IPS-20b (cell line): ENCODE measurements around the gene CORO7.
"Not testable (repeated sequence)": the region's sequence is repeated elsewhere in the genome, so short reads cannot be mapped to it uniquely, and the experiment has no call there.

Source experiments
- H3K27ac ChIP-seq: one replicate; pipeline ENCODE4 v1.5.1; 2013; ENCODE audit warnings: low read length
- H3K27me3 ChIP-seq: 2 replicates; pipeline ENCODE4 v1.6.1; 2013; ENCODE audit warnings: mild to moderate bottlenecking, low read length, inconsistent platforms; ENCODE audit not compliant: insufficient read depth
- H3K36me3 ChIP-seq: 2 replicates; pipeline ENCODE4 v1.6.1; 2013; ENCODE audit warnings: low read depth, mild to moderate bottlenecking, inconsistent platforms, low read length, moderate library complexity; ENCODE audit not compliant: insufficient read depth
- H3K4me1 ChIP-seq: 2 replicates; pipeline ENCODE4 v1.6.1; 2013; ENCODE audit warnings: mild to moderate bottlenecking, control low read depth, inconsistent platforms, low read length, moderate library complexity; ENCODE audit not compliant: insufficient read depth
- H3K4me3 ChIP-seq: 2 replicates; pipeline ENCODE4 v1.5.1; 2013; ENCODE audit warnings: mild to moderate bottlenecking, low read length, inconsistent platforms
- H3K9ac ChIP-seq: 2 replicates; pipeline ENCODE4 v1.6.1; 2013; ENCODE audit warnings: low read depth, mild to moderate bottlenecking, inconsistent platforms, low read length, moderate library complexity
- H3K9me3 ChIP-seq: 2 replicates; pipeline ENCODE4 v1.6.1; 2013; ENCODE audit warnings: mild to moderate bottlenecking, low read depth, low read length, inconsistent platforms; ENCODE audit not compliant: insufficient read depth

The CORO7 gene

GRCh38 chr16:4341250-4341649 lies 75.1 kb downstream of the CORO7 start:
- H3K9ac ChIP-seq: no peak overlapping the region
- peaks cover 32% of the 10 kb centered on the region for H3K36me3 ChIP-seq
- no peaks in the 10 kb centered on the region for H3K4me1 ChIP-seq
- H3K4me3 ChIP-seq: no peak overlapping the region
- no peaks in the 10 kb centered on the region; the same call in none of the 2 replicates for H3K9me3 ChIP-seq
- H3K27ac ChIP-seq: no peak overlapping the region
- H3K27me3 ChIP-seq: no peaks in the 10 kb centered on the region

- Histone ChIP-seq H3K36me3 (peaks cover 29% of the 10 kb centered on the region), H3K4me1 (no peaks in the 10 kb centered on the region), H3K9ac (no peak overlapping the region), H3K27ac (no peak overlapping the region), H3K27me3 (no peaks in the 10 kb centered on the region), H3K4me3 (no peak overlapping the region), H3K9me3 (no peaks in the 10 kb centered on the region; the same call in none of the 2 replicates)
Measured at GRCh38 chr16:4340443-4340842, 76.0 kb downstream of the CORO7 start.

GRCh38 chr16:4339909-4340308 lies 76.5 kb downstream of the CORO7 start:
- Histone ChIP-seq H3K36me3 (peaks cover 25% of the 10 kb centered on the region), H3K27ac (no peak overlapping the region), H3K4me3 (no peak overlapping the region), H3K9ac (no peak overlapping the region), H3K27me3 (no peaks in the 10 kb centered on the region), H3K4me1 (no peaks in the 10 kb centered on the region), H3K9me3 (no peaks in the 10 kb centered on the region; the same call in 1 of the 2 replicates)

GRCh38 chr16:4339455-4339854 lies 76.9 kb downstream of the CORO7 start:
- no peaks in the 10 kb centered on the region for H3K27me3 ChIP-seq
- H3K36me3 ChIP-seq: peaks cover 23% of the 10 kb centered on the region
- no peak overlapping the region for H3K27ac ChIP-seq
- H3K9me3 ChIP-seq: no peaks in the 10 kb centered on the region
- no peak overlapping the region for H3K4me3 ChIP-seq
- no peaks in the 10 kb centered on the region for H3K4me1 ChIP-seq
- H3K9ac ChIP-seq: no peak overlapping the region

GRCh38 chr16:4338712-4339299 lies 77.6 kb downstream of the CORO7 start:
- no peaks in the 10 kb centered on the region for H3K9me3 ChIP-seq
- peaks cover 23% of the 10 kb centered on the region for H3K36me3 ChIP-seq
- H3K4me1 ChIP-seq: no peaks in the 10 kb centered on the region

GRCh38 chr16:4338125-4338582 lies 78.2 kb downstream of the CORO7 start:
- H3K27ac ChIP-seq: no peak overlapping the region
- no peaks in the 10 kb centered on the region for H3K4me1 ChIP-seq
- H3K36me3 ChIP-seq: peaks cover 23% of the 10 kb centered on the region
- H3K9ac ChIP-seq: no peak overlapping the region
- no peak overlapping the region for H3K4me3 ChIP-seq
- H3K27me3 ChIP-seq: no peaks in the 10 kb centered on the region
- H3K9me3 ChIP-seq: no peaks in the 10 kb centered on the region

More at GRCh38 chr16:4338712-4339299, 77.6 kb downstream of the CORO7 start:
- Histone ChIP-seq H3K27ac (no peak overlapping the region), H3K9ac (no peak overlapping the region), H3K4me3 (no peak overlapping the region), H3K27me3 (no peaks in the 10 kb centered on the region)

- Histone ChIP-seq H3K4me1 (no peaks in the 10 kb centered on the region), H3K27me3 (no peaks in the 10 kb centered on the region), H3K27ac (no peak overlapping the region)
Measured at GRCh38 chr16:4337540-4338088, 78.8 kb downstream of the CORO7 start.

GRCh38 chr16:4336701-4337539 lies 79.5 kb downstream of the CORO7 start:
- Histone ChIP-seq H3K9ac (no peak overlapping the region), H3K4me1 (no peaks in the 10 kb centered on the region), H3K4me3 (no peak overlapping the region), H3K36me3 (peaks cover 23% of the 10 kb centered on the region), H3K27me3 (no peaks in the 10 kb centered on the region), H3K27ac (no peak overlapping the region), H3K9me3 (no peaks in the 10 kb centered on the region)

More at GRCh38 chr16:4337540-4338088, 78.8 kb downstream of the CORO7 start:
- H3K9ac ChIP-seq: no peak overlapping the region
- peaks cover 23% of the 10 kb centered on the region for H3K36me3 ChIP-seq
- no peak overlapping the region for H3K4me3 ChIP-seq
- H3K9me3 ChIP-seq: no peaks in the 10 kb centered on the region

GRCh38 chr16:4334724-4335495 lies 81.5 kb downstream of the CORO7 start:
- no peaks in the 10 kb centered on the region for H3K27me3 ChIP-seq
- no peak overlapping the region for H3K9ac ChIP-seq
- no peaks in the 10 kb centered on the region for H3K9me3 ChIP-seq
- no peaks in the 10 kb centered on the region for H3K4me1 ChIP-seq
- peaks cover 12% of the 10 kb centered on the region for H3K36me3 ChIP-seq
- no peak overlapping the region for H3K4me3 ChIP-seq
- H3K27ac ChIP-seq: no peak overlapping the region

- H3K9me3 ChIP-seq, H3K27ac ChIP-seq, H3K4me3 ChIP-seq, H3K4me1 ChIP-seq, H3K27me3 ChIP-seq, H3K36me3 ChIP-seq, H3K9ac ChIP-seq: not testable (repeated sequence)
Measured at GRCh38 chr16:4333714-4334113, 82.7 kb downstream of the CORO7 start.

- Histone ChIP-seq H3K4me3 (no peak overlapping the region), H3K4me1 (peaks cover 7% of the 10 kb centered on the region; the same call in 1 of the 2 replicates), H3K9me3 (no peaks in the 10 kb centered on the region), H3K27me3 (no peaks in the 10 kb centered on the region), H3K27ac (no peak overlapping the region), H3K9ac (no peak overlapping the region), H3K36me3 (peaks cover 5% of the 10 kb centered on the region; the same call in 1 of the 2 replicates)
Measured at GRCh38 chr16:4333308-4333638, 83.1 kb downstream of the CORO7 start.
